ENCODE data around the gene SLC12A8.
"Not testable (repeated sequence)": the region's sequence is repeated elsewhere in the genome, so short reads cannot be mapped to it uniquely, and the experiment has no call there.

Gene SLC12A8

GRCh38 chr3:125103406-125103805 is 109.1 kb downstream of the SLC12A8 start:
- DNase-seq (ENCODE audit: low spot score): no peak
- TF ChIP-seq CTCF (IDR thresholded peaks at IDR 0.05; ENCODE audit: extremely low read depth, missing control alignments): no peak

GRCh38 chr3:125102470-125102869 is 110.1 kb downstream of the SLC12A8 start:
- no peak for DNase-seq (ENCODE audit: low spot score)
- no peak for TF ChIP-seq CTCF (IDR thresholded peaks at IDR 0.05; ENCODE audit: extremely low read depth, missing control alignments)

- DNase-seq (ENCODE audit: low spot score): no peak
- no peak for TF ChIP-seq CTCF (IDR thresholded peaks at IDR 0.05; ENCODE audit: extremely low read depth, missing control alignments)
Measured at GRCh38 chr3:125098611-125099291, 113.8 kb downstream of the SLC12A8 start.

- TF ChIP-seq CTCF (IDR thresholded peaks at IDR 0.05; ENCODE audit: extremely low read depth, missing control alignments): no peak
- DNase-seq (ENCODE audit: low spot score): no peak
Measured at GRCh38 chr3:125090649-125091048, 121.9 kb downstream of the SLC12A8 start.

- no peak for DNase-seq (ENCODE audit: low spot score)
- no peak for TF ChIP-seq CTCF (IDR thresholded peaks at IDR 0.05; ENCODE audit: extremely low read depth, missing control alignments)
Measured at GRCh38 chr3:125087768-125088391, 124.7 kb downstream of the SLC12A8 start.

- no peak for DNase-seq (ENCODE audit: low spot score)
- no peak for TF ChIP-seq CTCF (IDR thresholded peaks at IDR 0.05; ENCODE audit: extremely low read depth, missing control alignments)
Measured at GRCh38 chr3:125085166-125085565, 127.4 kb downstream of the SLC12A8 start.

GRCh38 chr3:125083776-125084175 is 128.8 kb downstream of the SLC12A8 start:
- no peak for DNase-seq (ENCODE audit: low spot score)
- no peak for TF ChIP-seq CTCF (IDR thresholded peaks at IDR 0.05; ENCODE audit: extremely low read depth, missing control alignments)

GRCh38 chr3:125082339-125082738 is 130.2 kb downstream of the SLC12A8 start:
- DNase-seq (ENCODE audit: low spot score): not testable (repeated sequence)

Measured in GM20000 (cell line).